Esophagus (tissue), 2 donors: Measurements from ENCODE around the gene EXOC3. TPM values are rescaled to one million over a fixed set of nuclear protein-coding genes. Genes with fewer than 3 reads are reported as not detected.
"Not testable (repeated sequence)": the region's sequence is repeated elsewhere in the genome, so short reads cannot be mapped to it uniquely, and the experiment has no call there.

Experiments used
- H3K27ac ChIP-seq, 2 donors: one replicate each; pipeline ENCODE4 v1.5.1; 2013; ENCODE audit warnings: low read depth in 2 of 2, mild to moderate bottlenecking in 2 of 2, inconsistent platforms in 1 of 2, low read length in 1 of 2, moderate library complexity in 1 of 2
- H3K27me3 ChIP-seq, 2 donors: one replicate each; pipeline ENCODE4 v1.6.1; 2013; ENCODE audit warnings: low read length in 2 of 2, control low read depth in 1 of 2, mild to moderate bottlenecking in 1 of 2; ENCODE audit not compliant: insufficient read depth in 2 of 2, control insufficient read depth in 1 of 2
- H3K36me3 ChIP-seq, 2 donors: one replicate each; pipeline ENCODE4 v1.6.1; 2013; ENCODE audit warnings: low read length in 1 of 2; ENCODE audit not compliant: control insufficient read depth in 2 of 2, insufficient read depth in 2 of 2
- H3K4me1 ChIP-seq, 2 donors: one replicate each; pipeline ENCODE4 v1.6.1; 2013; ENCODE audit warnings: low read length in 1 of 2; ENCODE audit not compliant: control insufficient read depth in 2 of 2, insufficient read depth in 2 of 2
- H3K4me3 ChIP-seq, 2 donors: one replicate each; pipeline ENCODE4 v1.5.1; 2013; ENCODE audit warnings: low read length in 2 of 2, mild to moderate bottlenecking in 2 of 2, low read depth in 1 of 2, moderate library complexity in 1 of 2
- H3K9me3 ChIP-seq, 2 donors: one replicate each; pipeline ENCODE4 v1.6.1; 2013; ENCODE audit warnings: mild to moderate bottlenecking in 2 of 2, low read depth in 1 of 2, low read length in 1 of 2, moderate library complexity in 1 of 2; ENCODE audit not compliant: control insufficient read depth in 2 of 2, insufficient read depth in 1 of 2
- WGBS, 2 donors: extraction: QIAGEN DNeasy Blood & Tissue Kit; methylation state at CpG; one replicate each; pipeline ENCODE4 v1.1.7; 2013; 5-methylcytosine and 5-hydroxymethylcytosine counted together
- polyA plus RNA-seq, 2 donors: library from polyadenylated mRNA; stranded (reverse); fragments of 200-250 nt; gene quantifications; one replicate each; pipeline ENCODE4 v1.2.3, GENCODE V29; 2013
- donor health status: healthy with polysubstance abuse.
- donor health status: Bipolar disorder and iron deficiency.

The EXOC3 gene
- 10 to 100 TPM; 40.3 to 49.1 TPM for polyA plus RNA-seq

- H3K9me3 ChIP-seq = no peaks in the 10 kb centered on the region
- peaks cover 1 to 10% of the 10 kb centered on the region in 2 donors for H3K36me3 ChIP-seq
- 5 to 7% methylated on average over 44 to 73 of the region's 73 CpGs for WGBS, 2 donors
- H3K4me1 ChIP-seq = peaks cover 10 to 20% of the 10 kb centered on the region in 2 donors
- H3K27me3 ChIP-seq = no peaks in the 10 kb centered on the region
- H3K4me3 ChIP-seq = peak within 1 kb of the TSS; percentile 89 to 99
- peak within 1 kb of the TSS; percentile 78 to 88 for H3K27ac ChIP-seq
These were observed at the start of gene EXOC3 for GRCh38 chr5:442335-443238. Gene EXOC3, plus strand, starts transcription at chr5:443176. Its CDS starts 3,030 bp downstream, at chr5:446206.

- WGBS, 2 donors = 83 to 88% methylated on average over 10 of the region's 10 CpGs
- no peaks in the 10 kb centered on the region for H3K36me3 ChIP-seq
- no peak overlapping the region for H3K4me3 ChIP-seq
- H3K9me3 ChIP-seq = no peaks in the 10 kb centered on the region
- H3K27me3 ChIP-seq = no peaks in the 10 kb centered on the region
- H3K27ac ChIP-seq = peak overlapping the region in 1 of 2 donors; percentile 35
- peaks cover under 1 to 2% of the 10 kb centered on the region in 2 donors for H3K4me1 ChIP-seq
These were observed 49.1 kb upstream of the EXOC3 start for GRCh38 chr5:393846-394275.

- Histone ChIP-seq H3K9me3 (no peaks in the 10 kb centered on the region), H3K4me3 (no peak overlapping the region), H3K27me3 (no peaks in the 10 kb centered on the region), H3K4me1 (peaks cover 3 to 4% of the 10 kb centered on the region in 2 donors), H3K27ac (peak overlapping the region; percentile 35 to 56), H3K36me3 (no peaks in the 10 kb centered on the region)
- 75 to 76% methylated on average over 14 to 18 of the region's 18 CpGs for WGBS, 2 donors
These were observed 48.3 kb upstream of the EXOC3 start for GRCh38 chr5:394671-395155.

- no peak overlapping the region for H3K4me3 ChIP-seq
- no peaks in the 10 kb centered on the region for H3K36me3 ChIP-seq
- H3K9me3 ChIP-seq = no peaks in the 10 kb centered on the region
- H3K27me3 ChIP-seq = no peaks in the 10 kb centered on the region
- H3K27ac ChIP-seq = peak overlapping the region; percentile 35 to 56
- WGBS, 2 donors = 78 to 79% methylated on average over 21 of the region's 21 CpGs
- H3K4me1 ChIP-seq = peaks cover 4% of the 10 kb centered on the region in 2 donors
These were observed 47.6 kb upstream of the EXOC3 start for GRCh38 chr5:395156-395920.

GRCh38 chr5:395921-396530 is 47.0 kb upstream of the EXOC3 start:
- Histone ChIP-seq H3K36me3 (no peaks in the 10 kb centered on the region), H3K27ac (peak overlapping the region in 1 of 2 donors; percentile 41), H3K4me1 (peaks cover 4 to 7% of the 10 kb centered on the region in 2 donors), H3K27me3 (no peaks in the 10 kb centered on the region), H3K9me3 (no peaks in the 10 kb centered on the region), H3K4me3 (no peak overlapping the region)
- WGBS, 2 donors = 92 to 93% methylated on average over 17 of the region's 17 CpGs

- H3K36me3 ChIP-seq = no peaks in the 10 kb centered on the region
- H3K27me3 ChIP-seq = no peaks in the 10 kb centered on the region
- peaks cover 4 to 7% of the 10 kb centered on the region in 2 donors for H3K4me1 ChIP-seq
- no peak overlapping the region for H3K27ac ChIP-seq
- H3K4me3 ChIP-seq = no peak overlapping the region
- WGBS, 2 donors = 90 to 93% methylated on average over 10 to 13 of the region's 13 CpGs
- H3K9me3 ChIP-seq = no peaks in the 10 kb centered on the region
These were observed 46.4 kb upstream of the EXOC3 start for GRCh38 chr5:396531-396961.

GRCh38 chr5:398141-398474 is 44.9 kb upstream of the EXOC3 start:
- not testable (repeated sequence) for H3K4me1 ChIP-seq, H3K27me3 ChIP-seq, H3K27ac ChIP-seq, H3K9me3 ChIP-seq, H3K36me3 ChIP-seq, H3K4me3 ChIP-seq
- 93 to 97% methylated on average over 15 of the region's 15 CpGs for WGBS, 2 donors

- H3K36me3 ChIP-seq = no peaks in the 10 kb centered on the region
- no peaks in the 10 kb centered on the region for H3K27me3 ChIP-seq
- no peak overlapping the region for H3K4me3 ChIP-seq
- no peaks in the 10 kb centered on the region for H3K9me3 ChIP-seq
- peak overlapping the region; percentile 24 to 69 for H3K27ac ChIP-seq
- 88% methylated on average over 35 of the region's 35 CpGs for WGBS, 2 donors
- H3K4me1 ChIP-seq = peaks cover 4 to 7% of the 10 kb centered on the region in 2 donors
These were observed 44.3 kb upstream of the EXOC3 start for GRCh38 chr5:398475-399295.
